Endometrium (tissue), 2 donors: Measurements from ENCODE around the gene SLC5A3.

ENCODE experiments used
- FAIRE-seq: peaks from 2 replicates; lab custom pipeline; 2012; peaks lifted over from hg19 to GRCh38; lab: Jason Lieb, UNC
- donor health status: control.
- donor health status: control.

Gene SLC5A3

DNA sequence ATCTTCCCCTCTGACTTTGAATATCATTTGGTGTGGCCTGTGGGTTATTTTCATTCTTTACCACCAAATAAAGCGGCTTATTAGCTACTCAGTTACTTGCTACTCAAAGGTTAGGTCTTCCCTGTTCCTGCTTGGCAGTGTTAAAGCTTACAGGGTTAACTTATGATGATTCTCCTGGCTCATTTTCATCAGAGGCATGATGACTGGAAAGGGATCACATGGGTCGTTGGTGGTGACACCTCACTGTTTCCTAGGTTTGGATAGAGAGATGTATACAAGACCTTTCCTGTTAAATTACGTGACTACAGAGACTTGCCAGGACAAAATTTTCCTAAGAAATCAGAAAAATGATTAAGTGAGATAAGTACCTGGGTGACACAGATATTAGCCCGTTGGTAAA, 27.4 kb downstream of the SLC5A3 start:
- FAIRE-seq, result no peak

DNA sequence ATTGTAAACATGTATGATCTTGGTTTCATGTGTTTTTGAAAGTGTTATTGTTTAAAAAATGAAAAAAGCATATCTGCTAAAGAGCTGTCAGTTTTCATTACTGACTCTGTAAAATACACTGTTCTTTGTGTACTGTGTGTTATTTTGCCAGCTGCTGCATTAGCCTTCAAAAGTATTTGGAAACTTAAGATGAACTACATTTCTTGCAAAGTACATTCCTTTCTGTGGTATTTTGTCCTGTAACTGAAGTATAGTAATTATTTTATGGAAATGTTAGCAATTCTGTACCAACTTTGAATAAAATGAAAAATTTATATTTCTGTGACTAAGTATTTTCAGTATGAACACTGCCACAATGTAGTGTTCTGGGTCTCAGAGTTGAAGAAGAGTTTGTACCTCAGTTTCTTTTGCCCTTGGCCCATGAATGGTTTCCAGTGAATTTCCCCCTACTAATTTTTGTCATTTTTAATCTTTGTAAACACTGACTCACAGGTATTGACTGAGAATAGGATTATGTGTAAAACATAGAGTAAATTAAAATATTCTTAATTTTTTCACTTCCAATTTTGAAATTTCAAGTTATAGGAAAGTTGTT, 32.7 kb downstream of the SLC5A3 start:
- FAIRE-seq, result no peak

DNA sequence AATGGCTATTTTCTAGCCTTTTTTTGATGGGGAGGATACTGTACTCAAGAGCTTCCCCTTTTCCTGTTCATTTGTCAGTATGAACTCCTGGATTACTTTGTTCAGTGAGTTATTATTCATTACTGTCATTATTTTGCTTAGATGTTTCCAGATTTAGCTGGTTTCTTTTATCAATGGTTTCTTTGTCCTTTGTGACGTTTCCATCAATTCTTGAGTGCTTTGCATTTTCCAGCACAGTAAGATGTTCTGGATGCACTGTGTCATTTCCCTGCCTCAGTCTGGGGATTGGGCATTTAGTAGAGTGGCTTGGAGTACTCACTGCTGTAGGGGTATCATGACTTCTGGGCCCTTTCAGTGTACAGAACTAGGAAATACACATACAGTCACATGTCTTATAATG, 34.2 kb downstream of the SLC5A3 start:
- no peak for FAIRE-seq

DNA sequence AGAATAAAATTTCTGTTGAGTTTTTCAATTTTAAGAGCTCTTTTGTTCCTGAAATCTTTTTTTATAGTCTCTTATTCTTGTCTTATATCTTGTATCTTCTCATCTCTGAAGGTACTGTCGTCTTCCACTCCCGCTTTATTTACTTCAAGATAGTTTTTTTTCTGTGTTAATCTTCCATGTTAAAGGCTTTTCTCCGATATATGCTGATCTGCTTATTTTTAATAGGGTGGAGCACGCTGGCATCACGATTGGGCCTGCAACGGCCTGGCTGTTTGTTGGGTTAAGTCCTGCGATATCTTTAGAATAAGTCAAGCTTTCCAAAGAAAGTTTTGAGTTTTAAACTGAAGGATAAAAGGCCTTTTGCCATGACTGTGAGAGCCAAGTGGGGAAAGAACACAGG, 35.7 kb downstream of the SLC5A3 start:
- FAIRE-seq, result no peak

DNA sequence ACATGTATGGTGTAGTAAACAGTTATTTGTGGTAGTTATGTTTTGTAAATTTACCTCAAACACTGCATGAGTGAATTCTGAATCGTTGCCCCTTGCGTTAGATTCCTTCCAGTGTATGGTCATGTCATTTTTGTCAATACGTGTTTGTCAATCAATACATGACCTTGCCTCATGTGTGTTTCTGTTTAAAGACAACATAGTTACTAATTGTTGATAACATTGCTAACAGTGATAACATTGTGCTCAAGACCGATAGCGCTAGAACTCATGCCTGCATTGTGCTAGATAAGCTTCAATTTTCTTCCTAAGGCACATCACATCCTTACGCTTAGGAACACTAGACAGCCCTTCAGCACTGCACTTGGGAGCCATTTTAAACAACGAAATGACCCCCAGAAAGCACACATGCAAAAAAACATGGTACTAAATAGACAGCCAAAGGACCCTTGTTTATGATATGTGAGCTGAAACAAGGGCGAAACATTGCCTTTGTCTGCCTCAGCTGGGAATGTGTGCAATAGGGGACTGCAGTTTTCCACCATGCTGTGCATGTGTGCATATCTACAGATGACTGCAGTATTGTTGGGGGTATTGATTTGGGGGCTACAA, 37.3 kb downstream of the SLC5A3 start:
- FAIRE-seq, result no peak

DNA sequence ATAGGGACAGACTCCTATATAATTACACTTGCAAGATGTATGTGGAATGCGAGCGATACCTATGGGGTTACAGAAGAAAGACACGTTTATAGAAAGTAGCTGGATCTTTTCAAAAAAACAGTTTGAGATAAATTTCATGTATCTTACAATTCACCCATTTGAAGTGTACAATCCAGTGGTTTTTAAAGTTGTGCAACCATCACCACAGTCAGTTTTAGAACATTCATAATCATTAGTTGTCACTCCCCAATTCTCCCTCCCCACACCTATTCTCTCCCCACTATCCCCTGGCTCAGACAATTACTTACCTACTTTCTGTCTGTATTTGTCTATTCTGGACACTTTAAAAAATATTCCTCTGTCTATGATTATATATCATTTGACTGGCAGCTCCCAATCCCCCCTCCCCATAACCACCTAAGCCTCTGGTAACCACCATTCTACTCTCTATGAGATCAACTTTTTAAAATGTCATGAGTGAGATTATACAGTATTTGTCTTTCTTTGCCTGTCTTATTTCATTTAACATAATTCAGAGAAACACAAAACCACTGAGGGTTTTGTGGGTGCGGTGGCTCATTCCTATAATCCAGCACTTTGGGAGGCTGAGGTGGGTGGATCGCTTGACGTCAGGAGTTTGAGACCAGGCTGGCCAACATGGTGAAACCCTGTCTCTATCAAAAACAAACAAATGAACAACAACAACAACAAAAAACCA, 39.1 kb downstream of the SLC5A3 start:
- no peak for FAIRE-seq

DNA sequence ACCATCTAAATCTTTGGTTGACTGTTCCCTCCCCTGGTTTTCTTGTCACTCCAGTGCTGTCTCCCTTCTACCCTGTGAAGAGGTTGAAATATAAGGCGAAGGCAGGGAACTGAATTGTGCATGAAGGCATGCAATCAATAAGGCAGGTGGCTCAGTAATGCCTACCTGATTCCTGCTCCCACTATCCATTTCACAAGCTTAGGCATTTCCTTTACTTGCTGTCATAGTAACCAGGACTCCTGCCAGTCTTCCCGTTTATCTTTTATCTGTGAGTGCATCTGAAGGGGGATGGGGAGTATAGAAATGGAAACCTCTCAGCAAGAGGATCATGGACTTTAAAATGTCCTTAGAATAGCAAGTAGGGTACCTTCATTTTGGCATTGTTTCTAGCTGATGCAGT, 40.5 kb downstream of the SLC5A3 start:
- no peak for FAIRE-seq

DNA sequence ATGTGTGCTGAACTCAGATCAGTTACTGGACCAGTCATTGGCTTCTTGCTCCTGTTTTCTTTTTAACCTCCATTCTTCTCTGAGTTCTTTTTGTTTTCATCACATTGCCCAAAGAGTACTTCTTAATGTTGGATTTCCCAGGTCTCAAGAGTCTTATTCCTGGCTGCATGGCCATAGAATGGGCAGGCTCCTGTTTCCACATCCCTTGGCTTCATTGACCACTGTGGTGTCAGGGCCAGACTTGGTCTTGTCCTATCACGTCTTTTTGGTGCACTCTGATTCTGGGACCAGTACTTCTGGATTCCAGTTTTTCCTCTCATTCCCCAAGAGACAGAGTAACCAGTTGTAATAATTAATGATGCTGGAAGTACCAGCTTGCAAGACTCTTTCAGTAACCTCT, 41.8 kb downstream of the SLC5A3 start:
- FAIRE-seq, result no peak

DNA sequence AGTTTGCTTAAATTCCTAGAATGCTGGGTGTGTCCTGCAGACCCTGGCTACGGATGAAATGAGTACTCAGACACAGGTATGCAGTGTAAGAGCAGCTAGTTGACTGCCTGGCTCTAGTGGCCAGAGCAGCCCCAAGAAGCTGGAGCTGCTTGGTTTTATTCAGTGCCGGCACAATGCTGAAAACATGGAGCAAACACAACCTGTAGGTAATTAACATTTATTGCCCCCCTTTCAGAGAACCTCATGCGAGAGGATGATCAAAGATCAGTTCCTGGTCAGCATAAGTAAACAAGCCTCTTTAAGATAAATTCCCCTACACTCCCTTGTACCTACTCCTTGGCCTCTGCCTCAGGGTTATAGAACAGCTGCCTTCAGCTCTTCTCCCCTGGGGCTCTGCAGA, 43.2 kb downstream of the SLC5A3 start:
- peak; percentile 78 for FAIRE-seq

DNA sequence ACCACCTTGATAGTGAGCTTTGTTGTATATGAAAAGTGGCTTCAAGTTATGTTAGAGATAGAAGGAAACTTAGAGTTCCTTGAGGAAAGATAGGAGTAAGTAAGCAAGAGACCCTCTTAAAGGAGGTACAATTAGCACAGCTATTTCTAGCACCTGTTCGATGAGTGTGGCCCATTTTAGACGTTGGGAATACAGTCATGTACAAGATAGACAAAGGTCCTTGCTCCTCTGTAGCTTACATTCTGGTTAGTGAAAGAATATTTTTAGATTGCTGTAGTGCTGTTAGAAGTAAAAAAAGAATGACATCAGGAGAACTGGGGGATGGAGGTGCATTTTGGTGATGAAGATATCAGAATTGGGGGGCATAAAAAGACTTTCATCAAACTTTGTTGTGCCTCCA, 47.5 kb downstream of the SLC5A3 start:
- no peak for FAIRE-seq

DNA sequence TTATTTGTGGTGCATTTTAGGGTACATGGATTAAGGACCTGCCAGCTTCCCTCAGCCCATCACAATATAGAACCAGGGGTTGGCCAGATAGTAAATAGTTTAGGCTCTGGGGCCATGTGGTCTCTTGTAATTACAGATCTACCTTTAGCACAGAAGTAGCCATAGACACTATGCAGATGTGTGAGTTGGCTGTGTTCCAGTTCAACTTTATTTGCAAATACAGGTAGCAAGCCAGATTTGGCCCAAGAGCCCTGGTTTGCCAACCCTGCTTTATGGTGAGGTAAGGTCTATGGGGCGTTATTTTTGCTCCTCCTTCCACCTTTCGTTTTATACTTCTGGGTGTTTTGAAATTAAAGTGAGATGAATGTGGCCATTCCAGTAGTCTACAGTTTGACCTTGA, 48.7 kb downstream of the SLC5A3 start:
- no peak for FAIRE-seq
